Measurements from ENCODE around the gene REPS2.

GRCh38 chrX:17170973-17171372 is 224.5 kb downstream of the REPS2 start:
- TF ChIP-seq GATA3 (IDR thresholded peaks at IDR 0.05; ENCODE audit: low read depth, low read length) = no peak
- TF ChIP-seq GATA2 (IDR thresholded peaks at IDR 0.05; ENCODE audit: low read depth, low read length) = no peak

Measured in SH-SY5Y (cell line).